Colonic mucosa (tissue), 4 donors: Measurements from ENCODE around the gene MKKS. TPM values are rescaled to one million over a fixed set of nuclear protein-coding genes. Genes with fewer than 3 reads are reported as not detected.

Experiments used
- DNase-seq: peaks from one replicate; pipeline ENCODE4 v3.0.0-alpha.2; 2020
- H3K27ac ChIP-seq: fragments of 200-600 bp; one replicate; pipeline ENCODE4 v1.8.0; 2021
- H3K27me3 ChIP-seq: fragments of 200-600 bp; one replicate; pipeline ENCODE4 v1.8.0; 2021
- H3K36me3 ChIP-seq: fragments of 200-600 bp; one replicate; pipeline ENCODE4 v1.8.0; 2021
- H3K4me1 ChIP-seq: fragments of 200-600 bp; one replicate; pipeline ENCODE4 v1.8.0; 2021; ENCODE audit warnings: mild to moderate bottlenecking
- H3K4me3 ChIP-seq: fragments of 200-600 bp; one replicate; pipeline ENCODE4 v1.8.0; 2021
- H3K9ac ChIP-seq, 2 donors: one replicate each; pipeline ENCODE4 v1.7.0; 2013; ENCODE audit warnings: control low read depth in 2 of 2, low read depth in 2 of 2, low read length in 2 of 2
- H3K9me3 ChIP-seq: fragments of 200-600 bp; one replicate; pipeline ENCODE4 v1.8.0; 2021
- CTCF ChIP-seq: fragments of 200-600 bp; IDR thresholded peaks from one replicate; pipeline ENCODE4 v1.8.0; 2022; ENCODE audit warnings: antibody characterized with exemption, mild to moderate bottlenecking
- intact Hi-C: fragments of 100-400 bp; cut with DNase I; formaldehyde crosslinking; loops from one replicate; pipeline ENCODE4 v1.14.1; 2022
- total RNA-seq, 2 donors: library from RNA; stranded (reverse); fragmentation: NEBNext Ultra II Directional in 1 of 2; extraction: Animal tissue kit (Norgen Biotek cat#: 25700) in 1 of 2; gene quantifications; one replicate each; pipeline ENCODE4 v1.2.1, GENCODE V29; 2021
- donor health status: healthy.
- donor health status: DM: no; HTN: no; CAD: no.
- donor health status: DM: no; HTN: no; CAD: no.

The MKKS gene
- total RNA-seq, 2 donors from 2014 or later: 22.6 to 24.9 TPM

GRCh38 chr20:10469599-10469998 lies 35.6 kb upstream of the MKKS start:
- Histone ChIP-seq H3K4me1 (no peaks in the 10 kb centered on the region), H3K27me3 (no peaks in the 10 kb centered on the region), H3K9ac (no peak overlapping the region), H3K9me3 (no peaks in the 10 kb centered on the region), H3K36me3 (no peaks in the 10 kb centered on the region), H3K27ac (no peak overlapping the region), H3K4me3 (no peak overlapping the region)
- intact Hi-C loops: loop anchor here (5.0 to 10.0 kb wide), 2 partner anchors 803 to 1075 kb away; no protein-coding TSS in a partner anchor
- TF ChIP-seq CTCF: peak; percentile 48
- peak; percentile 44 for DNase-seq

- Histone ChIP-seq H3K4me3 (no peak overlapping the region), H3K9ac (no peak overlapping the region), H3K27me3 (no peaks in the 10 kb centered on the region), H3K27ac (no peak overlapping the region), H3K36me3 (no peaks in the 10 kb centered on the region), H3K9me3 (no peaks in the 10 kb centered on the region), H3K4me1 (no peaks in the 10 kb centered on the region)
- DNase-seq: no peak
- no peak for TF ChIP-seq CTCF
- intact Hi-C loops: loop anchor here (5.0 to 10.0 kb wide), 2 partner anchors 803 to 1076 kb away; no protein-coding TSS in a partner anchor
These were observed 35.0 kb upstream of the MKKS start for GRCh38 chr20:10469056-10469455.

GRCh38 chr20:10468340-10468845 lies 34.4 kb upstream of the MKKS start:
- Histone ChIP-seq H3K36me3 (no peaks in the 10 kb centered on the region), H3K4me1 (no peaks in the 10 kb centered on the region), H3K27ac (no peak overlapping the region), H3K27me3 (no peaks in the 10 kb centered on the region), H3K4me3 (no peak overlapping the region), H3K9me3 (no peaks in the 10 kb centered on the region), H3K9ac (no peak overlapping the region)
- no peak for TF ChIP-seq CTCF
- intact Hi-C loops: loop anchor here (5.0 to 10.0 kb wide), 2 partner anchors 804 to 1076 kb away; no protein-coding TSS in a partner anchor
- no peak for DNase-seq

- DNase-seq: no peak
- H3K9me3 ChIP-seq: no peaks in the 10 kb centered on the region
- no peaks in the 10 kb centered on the region for H3K36me3 ChIP-seq
- no peaks in the 10 kb centered on the region for H3K27me3 ChIP-seq
- H3K4me1 ChIP-seq: no peaks in the 10 kb centered on the region
- intact Hi-C loops: loop anchor here (5.0 to 10.0 kb wide), 2 partner anchors 804 to 1077 kb away; no protein-coding TSS in a partner anchor
- H3K4me3 ChIP-seq: no peak overlapping the region
- no peak for TF ChIP-seq CTCF
- H3K27ac ChIP-seq: no peak overlapping the region
- H3K9ac ChIP-seq: no peak overlapping the region
These were observed 33.8 kb upstream of the MKKS start for GRCh38 chr20:10467681-10468339.

GRCh38 chr20:10466855-10467254 lies 32.8 kb upstream of the MKKS start:
- no peak for DNase-seq
- Histone ChIP-seq H3K27me3 (no peaks in the 10 kb centered on the region), H3K4me3 (no peak overlapping the region), H3K27ac (no peak overlapping the region), H3K36me3 (no peaks in the 10 kb centered on the region), H3K4me1 (no peaks in the 10 kb centered on the region), H3K9me3 (no peaks in the 10 kb centered on the region), H3K9ac (no peak overlapping the region)
- intact Hi-C loops: loop anchor here (5.0 to 10.0 kb wide), 2 partner anchors 805 to 1078 kb away; no protein-coding TSS in a partner anchor
- no peak for TF ChIP-seq CTCF
